MM.1S (cell line): ENCODE data around the gene KLHL25.

Source experiments
- DNase-seq: peaks from one replicate; pipeline ENCODE4 v3.0.0-alpha.2; 2015
- H2AFZ ChIP-seq: fragments of 300-600 bp; sonication (generic); 2 replicates; pipeline ENCODE4 v1.6.0; 2016; ENCODE audit warnings: antibody characterized with exemption, low read length
- H3F3A ChIP-seq: fragments of 300-600 bp; sonication (generic); 2 replicates; pipeline ENCODE4 v1.6.1; 2016; ENCODE audit warnings: mild to moderate bottlenecking, antibody characterized with exemption, low read length, moderate library complexity, mixed read lengths; ENCODE audit not compliant: insufficient read depth
- H3K27ac ChIP-seq: fragments of 300-600 bp; sonication (generic); 2 replicates; pipeline ENCODE4 v1.5.1; 2016; ENCODE audit warnings: mild to moderate bottlenecking, low read length
- H3K27me3 ChIP-seq: fragments of 300-600 bp; sonication (generic); replicated peaks from 2 replicates; pipeline ENCODE4 v1.6.0; 2016; ENCODE audit warnings: low read length; ENCODE audit not compliant: insufficient read depth
- H3K36me3 ChIP-seq: fragments of 300-600 bp; sonication (generic); replicated peaks from 2 replicates; pipeline ENCODE4 v1.6.1; 2016; ENCODE audit warnings: mild to moderate bottlenecking, low read length, mixed read lengths; ENCODE audit not compliant: insufficient read depth
- H3K4me1 ChIP-seq: fragments of 300-600 bp; sonication (generic); 2 replicates; pipeline ENCODE4 v1.6.1; 2016; ENCODE audit warnings: low read length, mixed read lengths
- H3K4me2 ChIP-seq: fragments of 300-600 bp; sonication (generic); 2 replicates; pipeline ENCODE4 v1.6.0; 2016; ENCODE audit warnings: low read depth, low read length
- H3K4me3 ChIP-seq: fragments of 300-600 bp; sonication (generic); 2 replicates; pipeline ENCODE4 v1.5.1; 2016; ENCODE audit warnings: low read length, mixed read lengths
- H3K79me2 ChIP-seq: fragments of 300-600 bp; sonication (generic); 2 replicates; pipeline ENCODE4 v1.6.1; 2016; ENCODE audit warnings: mixed run types, low read length, mixed read lengths
- H3K9ac ChIP-seq: fragments of 300-600 bp; sonication (generic); 2 replicates; pipeline ENCODE4 v1.6.1; 2016; ENCODE audit warnings: low read length, mixed read lengths
- H3K9me2 ChIP-seq: fragments of 300-600 bp; sonication (generic); replicated peaks from 2 replicates; pipeline ENCODE4 v1.6.1; 2016; ENCODE audit warnings: mild to moderate bottlenecking, low read length, mixed read lengths; ENCODE audit not compliant: insufficient read depth
- H3K9me3 ChIP-seq: fragments of 300-600 bp; sonication (generic); replicated peaks from 2 replicates; pipeline ENCODE4 v1.6.1; 2016; ENCODE audit warnings: mild to moderate bottlenecking, low read length, mixed read lengths; ENCODE audit not compliant: insufficient read depth
- H4K20me1 ChIP-seq: fragments of 300-600 bp; sonication (generic); 2 replicates; pipeline ENCODE4 v1.6.1; 2016; ENCODE audit warnings: mild to moderate bottlenecking, low read length, moderate library complexity, mixed read lengths; ENCODE audit not compliant: insufficient read depth
- EZH2 ChIP-seq: fragments of 300-600 bp; sonication (generic); optimal IDR thresholded peaks from 2 replicates; pipeline ENCODE3; 2017; ENCODE audit warnings: low read depth, mild to moderate bottlenecking, antibody characterized with exemption, low read length, mixed read lengths
- EZH2phosphoT487 ChIP-seq: fragments of 300-600 bp; sonication (generic); IDR thresholded peaks from 2 replicates; pipeline ENCODE4 v1.6.1; 2018; ENCODE audit warnings: antibody characterized with exemption, low read length
- TF ChIP-seq, protein P1 (sequence below): fragments of 300-600 bp; sonication (generic); IDR thresholded peaks from 2 replicates; pipeline ENCODE4 v1.5.1; 2016; ENCODE audit warnings: antibody characterized with exemption, low read length, mixed read lengths

KLHL25 gene

DNA sequence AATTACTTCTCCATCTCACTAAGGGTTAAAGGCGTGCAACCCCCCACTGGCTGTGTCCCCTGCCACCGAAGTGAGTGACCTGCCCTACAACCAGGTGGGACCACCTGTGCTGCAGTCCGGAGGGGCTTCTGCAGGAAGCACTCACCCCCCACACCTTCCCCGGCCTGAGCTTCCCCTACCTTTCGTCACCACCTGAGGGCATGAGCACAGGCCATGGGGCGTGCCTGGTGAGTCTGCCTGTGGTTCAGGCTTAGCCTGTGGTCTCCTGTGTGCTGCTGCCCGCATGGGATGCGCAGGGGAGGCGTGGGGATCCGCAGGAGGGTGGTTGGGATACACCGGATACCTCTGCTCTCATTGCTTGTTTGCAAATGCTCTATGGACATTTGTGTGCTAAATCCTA is 46.0 kb downstream of the KLHL25 start:
- Histone ChIP-seq H3K36me3 (no peaks in the 10 kb centered on the region; the same call in 1 of the 2 replicates), H3K27ac (no peak overlapping the region), H3K9ac (no peak overlapping the region), H3K9me3 (no peaks in the 10 kb centered on the region), H4K20me1 (no peaks in the 10 kb centered on the region), H3K27me3 (no peaks in the 10 kb centered on the region), H2AFZ (no peak overlapping the region), H3K4me2 (no peak overlapping the region), H3F3A (no peaks in the 10 kb centered on the region), H3K4me1 (no peaks in the 10 kb centered on the region), H3K9me2 (no peaks in the 10 kb centered on the region), H3K79me2 (no peaks in the 10 kb centered on the region), H3K4me3 (no peak overlapping the region)
- no peak for TF ChIP-seq EZH2
- no peak for TF ChIP-seq EZH2phosphoT487
- TF ChIP-seq, protein P1, sequence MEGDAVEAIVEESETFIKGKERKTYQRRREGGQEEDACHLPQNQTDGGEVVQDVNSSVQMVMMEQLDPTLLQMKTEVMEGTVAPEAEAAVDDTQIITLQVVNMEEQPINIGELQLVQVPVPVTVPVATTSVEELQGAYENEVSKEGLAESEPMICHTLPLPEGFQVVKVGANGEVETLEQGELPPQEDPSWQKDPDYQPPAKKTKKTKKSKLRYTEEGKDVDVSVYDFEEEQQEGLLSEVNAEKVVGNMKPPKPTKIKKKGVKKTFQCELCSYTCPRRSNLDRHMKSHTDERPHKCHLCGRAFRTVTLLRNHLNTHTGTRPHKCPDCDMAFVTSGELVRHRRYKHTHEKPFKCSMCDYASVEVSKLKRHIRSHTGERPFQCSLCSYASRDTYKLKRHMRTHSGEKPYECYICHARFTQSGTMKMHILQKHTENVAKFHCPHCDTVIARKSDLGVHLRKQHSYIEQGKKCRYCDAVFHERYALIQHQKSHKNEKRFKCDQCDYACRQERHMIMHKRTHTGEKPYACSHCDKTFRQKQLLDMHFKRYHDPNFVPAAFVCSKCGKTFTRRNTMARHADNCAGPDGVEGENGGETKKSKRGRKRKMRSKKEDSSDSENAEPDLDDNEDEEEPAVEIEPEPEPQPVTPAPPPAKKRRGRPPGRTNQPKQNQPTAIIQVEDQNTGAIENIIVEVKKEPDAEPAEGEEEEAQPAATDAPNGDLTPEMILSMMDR = no peak
- DNase-seq = no peak

DNA sequence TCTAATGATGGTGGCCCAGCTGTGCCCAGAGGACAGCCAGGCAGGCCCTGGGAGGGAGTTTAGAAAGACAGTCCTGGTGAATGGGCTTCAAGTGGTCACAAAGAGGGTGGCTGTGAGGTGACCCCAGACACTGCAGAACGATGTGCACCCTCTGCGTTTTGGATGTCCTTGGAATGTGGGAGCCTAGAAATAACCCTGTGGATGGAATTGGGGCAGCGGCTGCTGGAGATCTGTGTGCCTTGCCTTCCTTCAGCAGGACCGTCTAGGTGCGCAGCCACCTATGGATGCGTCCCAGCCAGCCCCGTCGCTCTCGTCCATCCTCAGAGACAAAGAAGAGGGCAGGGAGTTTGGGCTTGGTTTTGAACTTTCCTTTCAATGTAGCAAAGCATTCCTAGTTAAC is 46.5 kb downstream of the KLHL25 start:
- H3K27me3 ChIP-seq = no peaks in the 10 kb centered on the region
- H3K9ac ChIP-seq = no peak overlapping the region
- no peaks in the 10 kb centered on the region for H3F3A ChIP-seq
- H3K27ac ChIP-seq = no peak overlapping the region
- no peaks in the 10 kb centered on the region for H3K4me1 ChIP-seq
- H3K4me3 ChIP-seq = no peak overlapping the region
- no peaks in the 10 kb centered on the region for H3K79me2 ChIP-seq
- no peaks in the 10 kb centered on the region; the same call in 1 of the 2 replicates for H3K36me3 ChIP-seq
- H2AFZ ChIP-seq = no peak overlapping the region
- H3K9me3 ChIP-seq = no peaks in the 10 kb centered on the region
- H3K9me2 ChIP-seq = no peaks in the 10 kb centered on the region
- H4K20me1 ChIP-seq = no peaks in the 10 kb centered on the region
- DNase-seq = no peak
- TF ChIP-seq EZH2 (no peak), EZH2phosphoT487 (no peak)
- TF ChIP-seq, protein P1 = no peak
- H3K4me2 ChIP-seq = no peak overlapping the region

DNA sequence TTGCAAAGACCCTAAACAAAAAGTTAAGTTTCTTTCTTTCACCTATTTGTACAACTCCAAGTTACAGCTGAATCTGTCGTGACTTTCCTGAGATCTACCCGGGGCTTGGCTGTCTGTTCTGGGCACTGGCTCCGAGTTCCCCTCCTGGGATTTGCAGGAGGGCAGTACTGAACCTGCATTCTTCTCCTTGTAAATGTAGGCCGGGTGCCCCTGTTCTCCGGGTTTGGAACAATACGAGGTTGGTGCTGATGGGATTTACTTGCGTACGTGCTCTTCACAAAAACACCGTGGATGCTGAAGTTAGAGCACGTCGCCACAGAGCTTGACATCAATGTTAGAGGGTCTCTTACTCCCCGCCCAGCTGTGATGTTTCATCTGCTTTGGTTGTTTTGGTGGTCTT is 48.1 kb downstream of the KLHL25 start:
- Histone ChIP-seq H3K27ac (no peak overlapping the region), H3K9me2 (no peaks in the 10 kb centered on the region), H3K9me3 (no peaks in the 10 kb centered on the region), H3K27me3 (no peaks in the 10 kb centered on the region), H3K9ac (no peak overlapping the region), H4K20me1 (no peaks in the 10 kb centered on the region), H3K79me2 (no peaks in the 10 kb centered on the region), H3K4me3 (no peak overlapping the region), H3K4me1 (no peaks in the 10 kb centered on the region), H3K4me2 (no peak overlapping the region), H2AFZ (no peak overlapping the region), H3F3A (no peaks in the 10 kb centered on the region), H3K36me3 (no peaks in the 10 kb centered on the region; the same call in 1 of the 2 replicates)
- DNase-seq = no peak
- TF ChIP-seq EZH2phosphoT487 (no peak), EZH2 (no peak)
- TF ChIP-seq, protein P1 = no peak
